OCI-LY7 (cell line): Measurements from ENCODE around the gene SMAP1.

Experiments used
- EZH2phosphoT487 ChIP-seq: fragments of 200-600 bp; sonication (generic); IDR thresholded peaks from 2 replicates; pipeline ENCODE4 v1.6.1; 2018; ENCODE audit warnings: low read depth, borderline replicate concordance, mild to moderate bottlenecking, mixed run types, antibody characterized with exemption, low read length, moderate library complexity, mixed read lengths
- TF ChIP-seq, protein P1 (sequence below): fragments of 200-600 bp; sonication (generic); conservative IDR thresholded peaks from 2 replicates; pipeline ENCODE4 v1.5.1; 2014; ENCODE audit warnings: mild to moderate bottlenecking, antibody characterized with exemption, low read length, moderate library complexity, mixed read lengths

DNA sequence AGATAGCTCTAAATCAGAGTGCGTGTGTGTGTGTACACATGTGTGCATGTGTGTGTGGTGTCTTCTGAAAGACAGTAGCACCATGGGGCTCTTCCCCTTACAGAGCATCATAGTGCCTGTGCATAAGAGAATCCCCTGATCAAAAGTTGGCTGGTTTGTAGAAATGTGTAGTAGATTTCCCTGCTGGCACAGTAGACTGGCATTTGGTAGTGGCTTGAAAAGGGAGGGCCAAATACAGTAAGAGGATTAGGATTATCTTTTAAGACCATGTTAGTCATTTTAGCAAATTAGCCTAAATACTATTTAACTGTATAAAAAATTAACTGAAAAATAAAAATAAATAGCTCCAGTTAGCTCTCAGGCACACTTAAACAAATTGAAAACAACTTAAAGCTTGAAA, 176.6 kb downstream of the SMAP1 start:
- TF ChIP-seq, protein P1, sequence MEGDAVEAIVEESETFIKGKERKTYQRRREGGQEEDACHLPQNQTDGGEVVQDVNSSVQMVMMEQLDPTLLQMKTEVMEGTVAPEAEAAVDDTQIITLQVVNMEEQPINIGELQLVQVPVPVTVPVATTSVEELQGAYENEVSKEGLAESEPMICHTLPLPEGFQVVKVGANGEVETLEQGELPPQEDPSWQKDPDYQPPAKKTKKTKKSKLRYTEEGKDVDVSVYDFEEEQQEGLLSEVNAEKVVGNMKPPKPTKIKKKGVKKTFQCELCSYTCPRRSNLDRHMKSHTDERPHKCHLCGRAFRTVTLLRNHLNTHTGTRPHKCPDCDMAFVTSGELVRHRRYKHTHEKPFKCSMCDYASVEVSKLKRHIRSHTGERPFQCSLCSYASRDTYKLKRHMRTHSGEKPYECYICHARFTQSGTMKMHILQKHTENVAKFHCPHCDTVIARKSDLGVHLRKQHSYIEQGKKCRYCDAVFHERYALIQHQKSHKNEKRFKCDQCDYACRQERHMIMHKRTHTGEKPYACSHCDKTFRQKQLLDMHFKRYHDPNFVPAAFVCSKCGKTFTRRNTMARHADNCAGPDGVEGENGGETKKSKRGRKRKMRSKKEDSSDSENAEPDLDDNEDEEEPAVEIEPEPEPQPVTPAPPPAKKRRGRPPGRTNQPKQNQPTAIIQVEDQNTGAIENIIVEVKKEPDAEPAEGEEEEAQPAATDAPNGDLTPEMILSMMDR: no peak
- TF ChIP-seq EZH2phosphoT487: no peak
